ENCODE data around the gene JCAD. TPM values are rescaled to one million over a fixed set of nuclear protein-coding genes. Genes with fewer than 3 reads are reported as not detected.
"Not testable (repeated sequence)": the region's sequence is repeated elsewhere in the genome, so short reads cannot be mapped to it uniquely, and the experiment has no call there.

JCAD gene
- total RNA-seq, 4 donors from 2014 or later: 33.6 to 65.2 (median 53.3) TPM

DNA sequence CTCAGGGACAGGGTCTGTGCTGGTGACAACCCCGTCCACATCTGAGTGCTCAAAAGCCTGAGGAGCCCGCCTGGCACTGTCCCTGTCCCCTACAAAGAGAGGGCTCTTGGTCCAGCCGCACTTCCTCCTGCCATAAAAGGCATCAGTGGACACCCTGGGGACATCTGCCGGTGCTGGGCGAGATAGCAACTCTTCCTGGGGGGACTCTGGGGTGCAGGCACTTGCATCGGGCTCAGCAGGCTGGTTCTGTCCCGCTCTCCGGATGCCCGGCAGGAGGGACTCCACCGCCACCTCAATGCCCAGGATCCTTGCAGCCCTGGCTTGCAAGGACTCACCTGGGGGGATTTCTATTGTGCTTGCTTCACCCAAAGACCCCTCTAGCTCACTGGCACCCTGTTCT lies 32.8 kb downstream of the JCAD start:
- intact Hi-C loops (cut with DNase I): no loop called here
- TF ChIP-seq POLR2A (IDR thresholded peaks at IDR 0.05; ENCODE audit: low read depth) (no peak), POLR2AphosphoS5 (IDR thresholded peaks at IDR 0.05) (no peak)
- Histone ChIP-seq H3K27me3 (no peaks in the 10 kb centered on the region), H3K9me3 (no peaks in the 10 kb centered on the region), H3K36me3 (peaks cover 0 to 31% (median 9%) of the 10 kb centered on the region in 4 donors), H3K4me3 (no peak overlapping the region), H3K27ac (replicated peaks in 1 of 4) (peak overlapping the region in 2 of 4 donors; percentile 34 to 67), H3K4me1 (peaks cover 37 to 45% (median 42%) of the 10 kb centered on the region in 4 donors)
- DNase-seq (ENCODE audit: extremely low spot score): no peak
- 94% methylated on average over 10 of the region's 10 CpGs for WGBS

GRCh38 chr10:30026080-30026479 lies 33.3 kb downstream of the JCAD start:
- WGBS: 95% methylated on average over 10 of the region's 10 CpGs
- H3K27me3 ChIP-seq: no peaks in the 10 kb centered on the region
- no peak for DNase-seq (ENCODE audit: extremely low spot score)
- no peak for TF ChIP-seq POLR2AphosphoS5 (IDR thresholded peaks at IDR 0.05)
- no peak for TF ChIP-seq POLR2A (IDR thresholded peaks at IDR 0.05; ENCODE audit: low read depth)
- TF ChIP-seq, protein P1, sequence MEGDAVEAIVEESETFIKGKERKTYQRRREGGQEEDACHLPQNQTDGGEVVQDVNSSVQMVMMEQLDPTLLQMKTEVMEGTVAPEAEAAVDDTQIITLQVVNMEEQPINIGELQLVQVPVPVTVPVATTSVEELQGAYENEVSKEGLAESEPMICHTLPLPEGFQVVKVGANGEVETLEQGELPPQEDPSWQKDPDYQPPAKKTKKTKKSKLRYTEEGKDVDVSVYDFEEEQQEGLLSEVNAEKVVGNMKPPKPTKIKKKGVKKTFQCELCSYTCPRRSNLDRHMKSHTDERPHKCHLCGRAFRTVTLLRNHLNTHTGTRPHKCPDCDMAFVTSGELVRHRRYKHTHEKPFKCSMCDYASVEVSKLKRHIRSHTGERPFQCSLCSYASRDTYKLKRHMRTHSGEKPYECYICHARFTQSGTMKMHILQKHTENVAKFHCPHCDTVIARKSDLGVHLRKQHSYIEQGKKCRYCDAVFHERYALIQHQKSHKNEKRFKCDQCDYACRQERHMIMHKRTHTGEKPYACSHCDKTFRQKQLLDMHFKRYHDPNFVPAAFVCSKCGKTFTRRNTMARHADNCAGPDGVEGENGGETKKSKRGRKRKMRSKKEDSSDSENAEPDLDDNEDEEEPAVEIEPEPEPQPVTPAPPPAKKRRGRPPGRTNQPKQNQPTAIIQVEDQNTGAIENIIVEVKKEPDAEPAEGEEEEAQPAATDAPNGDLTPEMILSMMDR (IDR thresholded peaks at IDR 0.05): no peak
- no peak for TF ChIP-seq EP300 (IDR thresholded peaks at IDR 0.05)
- no peak overlapping the region for H3K27ac ChIP-seq (replicated peaks in 1 of 4)
- H3K4me3 ChIP-seq: no peak overlapping the region
- intact Hi-C loops (cut with DNase I): no loop called here
- no peaks in the 10 kb centered on the region for H3K9me3 ChIP-seq
- H3K36me3 ChIP-seq: peaks cover 0 to 31% (median 9%) of the 10 kb centered on the region in 4 donors
- H3K4me1 ChIP-seq: peaks cover 37 to 45% (median 42%) of the 10 kb centered on the region in 4 donors

DNA sequence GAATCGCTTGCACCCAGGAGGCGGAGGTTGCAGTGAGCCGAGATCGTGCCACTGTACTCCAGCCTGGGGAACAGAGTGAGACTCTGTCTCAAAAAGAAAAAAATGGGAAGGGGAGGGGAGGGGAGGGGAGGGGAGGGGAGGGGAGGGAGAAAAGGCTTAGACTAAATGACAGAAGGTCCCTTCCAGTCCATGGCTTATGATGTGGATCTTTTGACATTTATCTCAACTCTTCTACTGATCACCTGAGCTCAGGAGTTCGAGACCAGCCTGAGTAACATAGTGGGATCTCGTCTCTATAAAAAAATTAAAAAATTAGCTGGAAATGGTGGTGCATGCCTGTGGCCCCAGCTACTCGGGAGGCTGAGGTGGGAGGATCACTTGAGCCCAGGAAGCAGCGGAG lies 34.0 kb downstream of the JCAD start:
- DNase-seq (ENCODE audit: extremely low spot score); H3K27me3 ChIP-seq; H3K27ac ChIP-seq (replicated peaks in 1 of 4); H3K9me3 ChIP-seq; H3K4me3 ChIP-seq; intact Hi-C loops (cut with DNase I): not testable (repeated sequence)
- peaks cover 0 to 31% (median 9%) of the 10 kb centered on the region in 4 donors for H3K36me3 ChIP-seq
- WGBS: 91% methylated on average over 8 of the region's 8 CpGs
- H3K4me1 ChIP-seq: peaks cover 35 to 43% (median 42%) of the 10 kb centered on the region in 4 donors

GRCh38 chr10:30022590-30022989 lies 36.8 kb downstream of the JCAD start:
- no peak overlapping the region for H3K4me3 ChIP-seq
- TF ChIP-seq POLR2AphosphoS5 (IDR thresholded peaks at IDR 0.05) (no peak), EP300 (IDR thresholded peaks at IDR 0.05) (no peak), POLR2A (IDR thresholded peaks at IDR 0.05; ENCODE audit: low read depth) (no peak)
- TF ChIP-seq, protein P1 (IDR thresholded peaks at IDR 0.05): no peak
- WGBS: 90% methylated on average over 6 of the region's 6 CpGs
- no peaks in the 10 kb centered on the region for H3K9me3 ChIP-seq
- H3K27ac ChIP-seq (replicated peaks in 1 of 4): no peak overlapping the region
- DNase-seq (ENCODE audit: extremely low spot score): no peak
- H3K36me3 ChIP-seq: peaks cover under 1 to 24% (median 7%) of the 10 kb centered on the region in 4 donors
- peaks cover 11 to 15% (median 13%) of the 10 kb centered on the region in 4 donors for H3K4me1 ChIP-seq
- H3K27me3 ChIP-seq: no peaks in the 10 kb centered on the region
- intact Hi-C loops (cut with DNase I): no loop called here

GRCh38 chr10:30019468-30019867 lies 39.9 kb downstream of the JCAD start:
- peaks cover 0 to 1% (median under 1%) of the 10 kb centered on the region in 4 donors for H3K4me1 ChIP-seq
- H3K36me3 ChIP-seq: peaks cover 6 to 30% (median 12%) of the 10 kb centered on the region in 4 donors
- H3K27me3 ChIP-seq: no peaks in the 10 kb centered on the region
- H3K9me3 ChIP-seq: no peaks in the 10 kb centered on the region
- H3K4me3 ChIP-seq: no peak overlapping the region
- intact Hi-C loops (cut with DNase I): no loop called here
- no peak overlapping the region for H3K27ac ChIP-seq (replicated peaks in 1 of 4)
- no peak for DNase-seq (ENCODE audit: extremely low spot score)
- TF ChIP-seq POLR2AphosphoS5 (IDR thresholded peaks at IDR 0.05) (no peak), EP300 (IDR thresholded peaks at IDR 0.05) (no peak), POLR2A (IDR thresholded peaks at IDR 0.05; ENCODE audit: low read depth) (no peak)
- TF ChIP-seq, protein P1 (IDR thresholded peaks at IDR 0.05): no peak

GRCh38 chr10:30018496-30018895 lies 40.9 kb downstream of the JCAD start:
- no peak for DNase-seq (ENCODE audit: extremely low spot score)
- 80% methylated on average over 6 of the region's 6 CpGs for WGBS
- TF ChIP-seq, protein P1 (IDR thresholded peaks at IDR 0.05): no peak
- no peak for TF ChIP-seq EP300 (IDR thresholded peaks at IDR 0.05)
- no peak for TF ChIP-seq POLR2A (IDR thresholded peaks at IDR 0.05; ENCODE audit: low read depth)
- TF ChIP-seq POLR2AphosphoS5 (IDR thresholded peaks at IDR 0.05): no peak
- Histone ChIP-seq H3K4me3 (no peak overlapping the region), H3K27ac (replicated peaks in 1 of 4) (no peak overlapping the region), H3K9me3 (no peaks in the 10 kb centered on the region), H3K4me1 (peaks cover 8 to 10% (median 9%) of the 10 kb centered on the region in 4 donors), H3K36me3 (peaks cover 6 to 25% (median 12%) of the 10 kb centered on the region in 4 donors), H3K27me3 (no peaks in the 10 kb centered on the region)
- intact Hi-C loops (cut with DNase I): no loop called here

All from esophagus muscularis mucosa (tissue), 4 donors.